ENCODE data around the gene SDK1.

DNA sequence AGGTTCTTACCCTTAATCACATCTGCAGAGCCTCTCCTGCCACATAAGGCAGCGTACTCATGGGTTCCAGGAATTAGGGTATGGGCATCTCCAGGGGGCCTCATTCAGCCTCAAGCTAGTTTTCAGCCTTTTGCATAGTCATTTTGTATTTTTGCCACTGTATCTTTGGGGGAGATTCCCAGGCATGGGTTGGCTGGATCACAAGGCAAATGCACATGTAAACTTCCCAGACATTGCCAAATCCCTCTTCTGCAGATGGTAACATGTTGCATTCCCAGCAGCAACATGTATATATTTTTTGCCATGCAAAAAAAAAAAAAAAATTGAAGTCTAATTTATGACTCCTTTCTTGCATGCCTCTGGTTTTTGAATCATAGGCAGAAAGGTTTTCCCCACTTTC, 785.7 kb downstream of the SDK1 start:
- TF ChIP-seq, protein P1, sequence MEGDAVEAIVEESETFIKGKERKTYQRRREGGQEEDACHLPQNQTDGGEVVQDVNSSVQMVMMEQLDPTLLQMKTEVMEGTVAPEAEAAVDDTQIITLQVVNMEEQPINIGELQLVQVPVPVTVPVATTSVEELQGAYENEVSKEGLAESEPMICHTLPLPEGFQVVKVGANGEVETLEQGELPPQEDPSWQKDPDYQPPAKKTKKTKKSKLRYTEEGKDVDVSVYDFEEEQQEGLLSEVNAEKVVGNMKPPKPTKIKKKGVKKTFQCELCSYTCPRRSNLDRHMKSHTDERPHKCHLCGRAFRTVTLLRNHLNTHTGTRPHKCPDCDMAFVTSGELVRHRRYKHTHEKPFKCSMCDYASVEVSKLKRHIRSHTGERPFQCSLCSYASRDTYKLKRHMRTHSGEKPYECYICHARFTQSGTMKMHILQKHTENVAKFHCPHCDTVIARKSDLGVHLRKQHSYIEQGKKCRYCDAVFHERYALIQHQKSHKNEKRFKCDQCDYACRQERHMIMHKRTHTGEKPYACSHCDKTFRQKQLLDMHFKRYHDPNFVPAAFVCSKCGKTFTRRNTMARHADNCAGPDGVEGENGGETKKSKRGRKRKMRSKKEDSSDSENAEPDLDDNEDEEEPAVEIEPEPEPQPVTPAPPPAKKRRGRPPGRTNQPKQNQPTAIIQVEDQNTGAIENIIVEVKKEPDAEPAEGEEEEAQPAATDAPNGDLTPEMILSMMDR (IDR thresholded peaks at IDR 0.05) = no peak
- TF ChIP-seq POLR2AphosphoS5 (IDR thresholded peaks at IDR 0.05; ENCODE audit: insufficient read depth in 1 of 2, low read depth in 1 of 2) = no peak
- no peak for TF ChIP-seq POLR2A (IDR thresholded peaks at IDR 0.05)

All from vagina (tissue), 2 donors.